Measurements from ENCODE around the gene FAM81A.
"Not testable (repeated sequence)": the region's sequence is repeated elsewhere in the genome, so short reads cannot be mapped to it uniquely, and the experiment has no call there.

Gene FAM81A

DNA sequence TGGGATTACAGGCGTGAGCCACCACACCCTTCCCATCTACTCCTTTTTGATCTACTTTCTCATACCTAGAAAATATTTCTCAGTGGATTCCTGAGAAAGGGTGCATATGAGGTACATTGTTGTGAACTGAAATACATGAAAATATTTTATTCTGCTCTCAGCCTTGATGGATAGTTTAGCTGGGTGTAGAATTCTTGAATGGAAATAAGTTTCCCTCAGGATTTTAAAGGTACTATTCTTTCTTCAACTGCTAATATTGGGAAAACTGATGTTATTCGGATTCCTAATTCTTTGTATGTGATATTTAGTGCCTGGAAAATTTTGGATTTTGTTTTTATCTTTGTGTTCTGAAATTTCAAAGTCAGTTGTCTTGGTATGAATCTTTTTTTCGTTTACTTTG lies 9.1 kb upstream of the FAM81A start:
- not testable (repeated sequence) for DNase-seq

DNA sequence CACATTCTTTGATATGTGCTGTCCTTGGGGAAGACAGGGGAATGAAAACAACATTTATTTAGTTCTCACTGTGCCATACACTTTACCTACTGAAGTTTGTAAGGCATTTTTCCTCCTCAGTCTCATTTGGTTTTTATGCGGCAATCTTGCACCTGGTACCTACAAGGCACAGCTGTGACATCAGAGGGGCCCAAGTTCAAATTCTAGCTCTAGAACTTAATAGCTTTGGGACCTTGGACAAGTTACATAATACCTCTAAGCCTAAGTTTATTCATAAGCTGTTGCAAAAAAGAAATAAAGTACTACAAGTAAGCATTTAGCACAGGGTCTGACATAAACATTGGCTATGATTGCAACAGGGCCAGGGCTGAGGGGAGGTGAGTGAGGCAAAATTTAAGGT lies 5.6 kb upstream of the FAM81A start:
- DNase-seq: no peak

DNA sequence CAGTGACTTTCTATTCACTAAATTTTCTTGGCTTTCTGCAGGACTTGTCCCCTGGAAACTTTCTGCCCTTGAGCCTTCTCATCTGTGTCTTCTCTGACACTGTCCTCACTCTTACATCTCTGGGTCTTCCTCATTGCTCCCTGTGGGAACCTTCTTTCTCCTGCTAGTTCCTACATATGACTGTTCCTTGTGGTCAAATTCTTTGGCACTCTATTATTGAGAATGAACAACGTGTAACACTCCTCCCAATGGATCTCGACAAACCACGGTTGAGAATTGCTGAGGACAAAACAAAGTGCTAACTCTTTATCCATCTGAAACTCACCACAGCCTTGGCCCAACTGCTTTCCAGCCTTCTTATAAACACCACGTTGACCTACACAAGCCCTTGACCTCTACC lies 3.5 kb upstream of the FAM81A start:
- no peak for DNase-seq

- DNase-seq: no peak
Observed at GRCh38 chr15:59436774-59437141, 1.2 kb upstream of the FAM81A start.

- no peak for DNase-seq
Observed at GRCh38 chr15:59437142-59437816, 707 bp upstream of the FAM81A start.

- no peak for DNase-seq
Observed at GRCh38 chr15:59438625-59439290, 772 bp downstream of the FAM81A start.

GRCh38 chr15:59439576-59439975 lies 1.6 kb downstream of the FAM81A start:
- DNase-seq: no peak

GRCh38 chr15:59443341-59444072 lies 5.5 kb downstream of the FAM81A start:
- no peak for DNase-seq

GRCh38 chr15:59444081-59444835 lies 6.3 kb downstream of the FAM81A start:
- DNase-seq: no peak

DNA sequence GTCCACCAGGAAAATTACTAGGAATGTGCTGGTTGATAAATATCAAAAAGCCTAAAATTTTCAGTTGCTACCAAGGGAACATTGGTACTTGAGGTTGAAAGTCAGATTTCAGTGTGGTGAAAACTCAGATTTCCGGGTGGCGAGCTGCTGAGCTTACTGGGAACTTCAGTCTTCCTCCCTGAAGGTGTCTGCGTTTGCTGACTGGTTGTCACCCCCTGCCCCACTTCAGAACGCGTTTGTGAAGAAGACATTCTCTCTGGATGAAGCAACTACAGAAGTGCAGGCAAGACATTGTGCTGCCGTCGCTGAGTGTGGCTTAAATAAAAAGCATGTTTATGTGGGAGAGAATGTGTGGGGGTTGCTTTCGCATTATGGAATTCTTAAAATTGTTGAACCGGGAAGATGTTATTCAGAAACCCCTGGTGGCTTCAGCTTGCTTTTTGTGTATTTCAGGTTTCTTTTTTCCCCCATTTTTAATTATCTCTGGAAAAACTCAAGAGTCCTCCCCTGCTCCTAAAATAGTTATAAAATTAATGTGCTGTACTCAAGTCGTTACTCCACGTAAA lies 7.1 kb downstream of the FAM81A start:
- no peak for DNase-seq

DNA sequence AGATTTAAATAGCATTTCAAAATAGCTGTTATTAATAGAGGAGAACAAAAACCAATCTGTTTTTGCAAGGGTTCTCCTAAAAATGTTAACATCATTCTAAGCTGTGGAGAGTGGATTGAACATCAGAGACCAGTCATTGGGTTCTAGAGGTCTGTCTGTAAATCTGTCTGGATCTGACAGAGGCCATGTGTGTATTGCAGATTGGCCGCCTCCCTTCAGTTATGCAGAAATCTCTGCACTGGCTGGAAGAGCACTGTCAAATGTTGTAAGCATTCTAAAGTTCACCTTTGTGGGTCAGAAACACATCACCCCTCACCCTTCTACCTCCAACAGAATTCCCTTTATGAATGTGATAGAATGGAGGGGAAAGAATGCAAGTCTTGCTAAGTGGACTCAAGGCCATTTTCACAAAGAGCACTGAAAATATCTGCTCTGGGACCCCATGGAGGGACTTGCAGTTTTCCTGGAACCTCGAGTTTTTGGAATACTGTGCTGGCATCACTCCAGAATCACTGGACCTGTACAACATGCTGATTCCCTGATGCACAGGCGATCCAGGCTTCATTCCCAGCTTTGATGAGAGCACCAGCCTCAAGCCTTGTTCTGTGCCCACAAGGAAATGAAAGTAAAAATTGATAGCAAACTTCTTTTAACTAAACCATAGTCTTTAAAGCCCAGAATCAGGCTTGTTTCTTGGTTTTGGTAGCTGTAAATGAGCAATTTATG lies 8.4 kb downstream of the FAM81A start:
- DNase-seq: no peak

DNA sequence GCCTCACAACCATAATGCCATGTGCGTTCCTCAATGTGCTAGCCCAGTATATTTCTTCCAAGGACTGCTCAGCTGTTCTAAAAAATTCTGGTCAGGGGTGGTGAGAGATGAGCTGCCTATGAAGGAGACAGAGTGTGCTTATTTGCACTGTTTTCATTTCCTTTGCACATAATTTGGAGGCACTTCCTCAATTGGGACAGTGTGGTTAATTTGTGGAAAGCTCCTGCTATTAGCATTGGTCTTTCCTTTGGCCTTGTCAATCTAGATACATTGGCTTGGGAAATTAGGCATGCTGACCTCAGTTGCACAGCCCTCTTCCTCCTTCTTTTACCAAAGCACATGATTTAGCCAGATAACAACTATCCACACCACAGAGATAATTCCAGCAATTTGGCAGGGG lies 9.4 kb downstream of the FAM81A start:
- no peak for DNase-seq

DNA sequence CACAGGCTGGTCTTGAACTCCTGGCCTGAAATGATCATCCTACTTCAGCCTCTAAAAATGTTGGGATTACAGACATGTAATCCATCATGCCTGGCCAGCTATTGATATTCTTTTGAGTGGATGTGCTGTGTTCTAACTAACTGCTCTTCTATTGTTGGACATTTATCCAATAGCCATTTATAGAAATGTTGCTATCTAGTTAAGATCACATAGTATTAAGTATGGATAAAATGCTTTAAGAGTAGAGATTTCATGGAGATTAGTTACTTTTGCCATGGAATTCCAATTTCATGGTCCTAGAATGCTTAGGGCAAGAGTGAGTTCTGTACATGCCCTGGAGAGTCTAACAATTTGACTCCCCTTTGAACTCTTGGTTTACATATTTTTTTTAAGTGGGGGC lies 10.9 kb downstream of the FAM81A start:
- no peak for DNase-seq

- DNase-seq: no peak
Observed at GRCh38 chr15:59453474-59454215, 15.7 kb downstream of the FAM81A start.

DNA sequence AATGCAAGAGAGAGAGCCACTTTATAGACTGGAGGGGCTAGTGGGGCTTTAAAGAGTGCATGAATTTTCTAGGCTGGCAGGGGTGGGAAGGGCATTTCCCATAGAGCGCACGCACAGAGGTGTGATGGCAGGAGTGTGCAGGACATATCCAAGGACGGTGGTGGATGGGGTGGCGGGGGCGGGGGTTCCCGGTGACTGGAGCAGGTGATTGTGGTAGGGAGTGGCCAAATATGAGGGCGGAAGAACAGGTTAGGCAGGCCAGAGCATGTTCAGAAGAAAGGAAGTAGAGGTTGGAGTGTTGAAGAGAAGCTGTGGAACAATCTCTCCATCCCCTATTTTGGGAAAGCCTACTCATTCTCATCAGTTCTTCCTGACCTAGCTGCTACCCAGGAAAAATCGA lies 18.1 kb downstream of the FAM81A start:
- DNase-seq: no peak

GRCh38 chr15:59457103-59457502 lies 19.1 kb downstream of the FAM81A start:
- DNase-seq: no peak

DNA sequence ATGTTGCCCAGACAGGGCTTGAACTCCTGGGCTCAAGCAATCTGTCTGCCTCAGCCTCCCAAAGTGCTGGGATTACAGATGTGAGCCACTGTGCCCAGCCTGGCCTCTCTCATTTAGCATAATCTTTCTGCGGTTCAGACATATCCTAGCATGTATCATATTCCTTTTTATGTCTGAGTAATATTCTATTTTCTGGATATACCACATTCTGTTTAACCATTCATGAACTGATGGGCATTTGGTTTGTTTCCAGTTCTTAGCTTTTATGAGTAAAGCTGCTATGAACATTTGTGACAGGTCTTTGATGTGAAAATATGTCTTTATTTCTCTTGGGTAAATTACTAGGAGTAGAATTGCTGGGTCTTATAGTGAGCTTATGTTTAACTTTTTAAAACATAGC lies 23.5 kb downstream of the FAM81A start:
- DNase-seq: no peak

- peak; percentile 27 for DNase-seq
Observed at GRCh38 chr15:59473226-59473625, 35.2 kb downstream of the FAM81A start.

DNA sequence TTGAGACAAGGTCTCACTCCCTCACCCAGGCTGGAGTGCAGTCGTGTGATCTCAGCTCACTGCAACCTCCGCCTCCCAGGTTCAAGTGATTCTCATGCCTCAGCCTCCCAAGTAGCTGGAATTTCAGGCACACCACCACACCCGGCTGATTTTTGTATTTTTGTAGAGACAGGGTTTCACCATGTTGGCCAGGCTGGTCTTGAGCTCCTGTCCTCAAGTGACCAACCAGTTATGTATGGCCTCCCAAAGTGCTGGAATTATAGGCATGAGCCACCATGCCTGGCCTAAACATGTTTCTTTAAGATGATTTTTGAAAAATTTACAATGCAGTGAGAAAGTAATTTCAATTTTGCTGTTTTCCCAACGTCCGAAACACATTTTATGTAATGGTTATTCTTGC lies 37.2 kb downstream of the FAM81A start:
- not testable (repeated sequence) for DNase-seq

DNA sequence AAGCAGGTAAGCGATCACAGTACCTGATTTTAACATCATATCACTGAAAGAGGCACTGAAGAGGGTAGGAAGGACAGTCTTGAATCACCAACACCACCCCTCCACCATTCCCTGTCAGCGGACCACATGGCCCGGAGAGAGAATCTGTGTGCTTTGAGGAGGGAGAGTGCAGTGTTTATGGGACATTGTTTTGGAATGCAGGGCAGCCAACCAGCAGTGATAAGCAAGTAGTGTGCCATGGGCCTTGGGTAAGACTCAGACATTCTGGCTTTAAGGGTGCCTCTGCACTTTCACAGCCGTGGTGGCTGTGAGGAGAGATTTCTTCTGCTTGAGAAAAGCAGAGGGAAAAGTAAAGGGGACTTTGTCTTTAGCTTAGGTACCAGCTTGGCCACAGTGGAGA lies 46.4 kb downstream of the FAM81A start:
- DNase-seq: no peak

GRCh38 chr15:59485036-59485435 lies 47.0 kb downstream of the FAM81A start:
- no peak for DNase-seq

GRCh38 chr15:59489485-59489884 lies 51.5 kb downstream of the FAM81A start:
- DNase-seq: not testable (repeated sequence)

Measured in GDM1 (cell line).